CD1c-positive myeloid dendritic cell (primary cell): Measurements from ENCODE around the gene PSD4.

ENCODE experiments used
- DNase-seq: peaks from one replicate; pipeline ENCODE4 v3.0.0-alpha.2; 2016; ENCODE audit errors: extremely low spot score

The PSD4 gene

DNA sequence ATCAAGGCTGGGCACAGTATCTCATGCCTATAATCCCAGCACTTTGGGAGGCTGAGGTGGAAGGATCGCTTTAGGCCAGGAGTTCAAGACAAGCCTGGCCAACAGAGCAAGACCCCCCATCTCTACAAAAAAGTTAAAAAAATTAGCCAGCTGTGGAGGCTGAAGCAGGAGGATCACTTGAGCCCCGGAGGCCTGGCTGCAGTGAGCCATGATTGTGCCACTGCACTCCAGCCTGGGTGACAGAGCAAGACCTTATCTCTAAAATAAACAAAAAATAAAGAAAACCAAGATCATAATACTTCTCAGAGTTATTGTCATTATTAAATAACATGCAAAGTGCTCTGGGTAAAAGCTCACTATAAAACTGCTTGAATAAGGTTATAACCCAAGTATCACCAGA lies 31.5 kb upstream of the PSD4 start:
- no peak for DNase-seq

DNA sequence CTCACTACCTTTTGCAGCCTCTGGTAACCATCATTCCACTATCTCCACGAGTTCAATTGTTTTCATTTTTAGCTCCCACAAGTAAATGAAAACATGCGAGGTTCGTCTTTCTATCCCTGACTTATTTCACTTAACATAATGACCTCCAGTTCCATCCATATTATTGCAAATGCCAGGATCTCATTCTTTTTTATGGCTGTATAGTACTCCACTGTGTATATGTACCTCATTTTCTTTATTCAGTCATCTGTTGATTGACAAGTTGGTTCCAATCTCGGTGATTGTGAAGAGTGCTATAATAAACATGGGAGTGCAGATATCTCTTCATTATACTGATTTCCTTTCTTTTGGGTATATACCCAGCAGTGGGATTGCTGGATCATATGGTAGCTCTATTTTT lies 29.5 kb upstream of the PSD4 start:
- no peak for DNase-seq

DNA sequence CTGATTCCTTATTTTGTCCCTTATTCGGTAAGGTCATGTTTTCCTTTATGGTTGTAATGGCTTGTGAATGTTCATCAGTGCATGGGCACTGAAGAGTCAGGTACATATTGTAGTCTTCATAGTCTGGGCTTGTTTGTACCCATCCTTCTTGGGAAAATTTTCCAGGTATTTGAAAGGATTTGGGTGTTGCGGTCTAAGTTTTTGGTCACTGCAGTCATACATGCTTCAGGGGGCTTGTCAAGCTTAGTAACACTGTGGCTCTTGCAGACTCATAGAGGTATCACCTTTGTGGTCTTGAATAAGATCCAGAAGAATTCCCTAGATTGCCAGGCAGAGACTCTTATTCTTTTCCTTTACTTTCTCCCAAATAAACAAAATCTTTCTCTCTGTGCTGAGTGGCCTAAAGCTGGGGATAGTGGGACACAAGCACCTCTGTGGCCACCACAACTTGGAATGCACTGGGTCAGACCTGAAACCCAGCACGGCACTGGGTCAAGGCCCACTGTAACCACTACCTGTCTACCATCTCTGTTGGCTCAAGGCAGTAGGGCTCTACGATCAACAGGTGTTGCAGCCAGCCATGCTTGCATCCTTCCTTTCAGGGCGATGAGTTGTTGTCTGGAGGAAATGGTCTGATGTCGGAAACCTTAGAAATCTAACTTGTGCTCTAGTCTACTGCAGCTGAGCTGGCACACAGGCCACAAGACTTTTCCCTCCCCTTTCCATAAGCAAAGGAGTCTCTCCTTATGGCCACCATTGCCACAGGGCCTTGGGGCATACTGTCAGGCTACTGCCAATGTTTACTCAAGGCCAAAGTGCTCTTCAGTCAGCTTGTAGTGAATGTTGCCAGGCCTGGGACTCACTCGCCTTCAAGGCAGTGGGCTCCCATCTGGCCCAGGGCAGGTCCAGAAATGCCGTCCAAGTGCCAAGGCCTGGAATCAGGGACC lies 24.9 kb upstream of the PSD4 start:
- no peak for DNase-seq

GRCh38 chr2:113149553-113150257 lies 24.1 kb upstream of the PSD4 start:
- DNase-seq, result no peak

DNA sequence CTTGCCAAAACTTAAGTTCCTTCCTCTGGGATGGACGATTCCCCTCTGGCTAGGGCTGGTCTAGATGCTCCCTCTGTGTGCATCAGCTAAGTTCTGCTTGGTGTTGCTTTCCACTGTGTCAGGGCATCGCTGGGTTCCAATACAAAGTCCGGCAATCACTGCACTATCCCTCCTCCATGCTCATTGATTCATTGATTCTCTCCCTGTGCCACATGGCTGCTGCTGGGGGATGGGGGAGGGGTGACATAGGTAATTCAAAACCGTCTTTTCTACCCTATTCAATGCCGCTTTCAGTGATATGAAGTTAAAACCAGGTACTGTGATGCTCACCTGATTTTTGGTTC lies 23.5 kb upstream of the PSD4 start:
- no peak for DNase-seq

GRCh38 chr2:113155331-113155730 lies 18.4 kb upstream of the PSD4 start:
- no peak for DNase-seq

DNA sequence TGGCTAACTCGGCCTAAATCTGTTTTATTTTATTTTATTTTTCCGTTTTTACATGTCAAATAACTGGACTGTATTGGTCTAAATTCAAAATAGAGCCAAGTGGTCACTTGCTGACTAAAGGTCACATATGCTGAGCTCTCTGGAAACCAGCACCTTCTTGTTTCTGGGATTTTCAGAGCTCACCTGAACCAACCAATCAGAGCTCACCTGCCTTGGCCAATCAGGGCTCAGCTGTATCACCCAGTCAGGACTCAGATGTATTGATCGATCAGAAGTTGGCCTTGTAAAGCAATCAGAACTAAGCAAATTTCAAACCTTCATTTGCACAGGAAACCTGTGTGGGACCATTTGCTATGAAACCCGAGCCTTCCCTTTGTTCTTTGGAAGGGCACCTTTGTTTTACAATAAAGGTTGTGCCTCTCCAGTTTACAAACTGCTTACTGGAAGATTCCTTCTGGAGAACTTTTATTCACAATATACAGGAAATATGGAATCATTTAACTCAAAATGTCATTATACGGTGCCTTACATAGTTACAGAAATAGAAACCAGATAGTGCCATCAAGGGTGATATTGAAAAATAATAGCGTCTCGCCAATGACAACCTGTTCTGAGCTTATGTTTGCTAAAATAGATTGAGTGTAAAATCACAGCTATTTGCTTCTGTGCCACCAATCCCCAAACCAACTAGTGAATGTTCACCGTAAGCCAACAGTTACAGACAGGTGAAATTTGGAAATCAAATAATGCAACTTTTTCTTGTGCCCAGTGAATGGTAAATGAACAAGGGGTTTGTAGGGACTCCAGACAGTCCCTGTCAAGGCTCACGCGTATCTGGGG lies 17.3 kb upstream of the PSD4 start:
- DNase-seq, result no peak

DNA sequence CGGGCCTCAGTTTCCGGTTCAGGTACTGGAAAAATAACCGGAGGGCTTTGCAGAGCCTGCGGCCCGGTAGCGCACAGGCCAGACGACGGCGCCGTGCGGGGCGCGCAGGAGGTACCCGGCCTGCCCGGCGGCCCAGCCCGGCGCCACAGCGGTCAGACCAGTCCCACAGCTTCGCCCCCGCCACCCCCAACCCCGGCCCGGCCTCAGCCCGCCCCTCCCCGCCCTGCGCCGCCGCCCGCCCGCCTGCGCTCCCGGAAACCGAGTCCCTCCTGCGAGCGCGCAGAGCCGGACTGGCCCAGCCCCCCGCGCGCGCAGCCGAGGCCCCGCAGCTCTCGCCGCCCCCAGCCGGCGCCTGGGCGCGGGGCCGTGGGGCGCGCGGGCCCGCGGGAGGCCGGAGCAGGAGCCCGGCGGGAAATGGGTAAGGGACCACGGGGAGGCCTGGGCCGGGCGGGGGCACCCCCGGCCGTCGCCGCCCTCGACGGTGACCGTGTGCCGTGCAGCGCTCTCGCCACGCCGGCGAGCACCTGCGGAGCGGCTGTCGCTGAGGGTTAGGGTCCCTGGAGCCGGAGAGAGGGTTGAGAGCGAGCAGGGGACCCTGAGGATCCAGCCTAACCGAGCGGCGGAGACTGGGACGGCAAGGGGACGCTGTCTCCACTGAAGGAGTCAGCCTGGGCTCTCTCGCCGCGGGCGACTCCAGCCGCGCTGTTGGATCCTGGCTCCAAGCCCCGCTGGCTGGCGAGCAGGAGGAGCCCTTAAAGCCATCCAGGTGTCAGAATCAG lies 16.5 kb upstream of the PSD4 start:
- DNase-seq, result peak; percentile 29

GRCh38 chr2:113157897-113158753 lies 15.6 kb upstream of the PSD4 start:
- DNase-seq, result no peak

DNA sequence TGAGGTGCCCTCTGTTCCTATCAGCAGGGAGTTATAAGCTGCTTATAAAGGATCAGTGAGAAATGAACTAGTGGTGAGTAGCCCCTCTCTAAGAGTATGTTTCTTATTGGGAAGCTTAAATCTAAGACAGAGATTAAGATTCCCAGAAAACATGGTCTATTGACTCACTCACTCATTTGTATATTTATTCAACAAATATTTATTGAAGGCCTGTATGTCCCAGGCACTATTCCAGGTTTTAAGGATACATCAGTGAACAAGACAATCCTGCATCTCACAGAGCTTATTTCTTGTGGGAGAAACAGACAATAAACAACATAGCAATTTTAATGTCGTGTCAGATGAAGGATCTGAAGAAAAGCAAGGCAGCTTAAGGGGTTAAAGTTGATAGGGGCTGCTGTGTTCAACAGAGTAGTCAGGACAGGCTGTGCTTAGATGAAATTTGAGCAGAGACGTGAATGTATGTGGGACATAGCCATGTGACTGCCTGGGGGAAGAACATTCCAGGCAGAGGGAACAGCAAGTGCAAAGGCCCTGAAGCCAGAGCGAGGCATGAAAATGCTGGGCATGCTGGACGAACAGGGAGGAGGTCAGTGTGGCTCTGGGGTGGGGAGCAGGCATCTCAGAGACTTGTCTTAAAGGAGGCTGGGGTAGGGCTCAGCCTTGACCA lies 14.8 kb upstream of the PSD4 start:
- DNase-seq, result no peak

GRCh38 chr2:113160248-113160647 lies 13.5 kb upstream of the PSD4 start:
- DNase-seq, result no peak

- no peak for DNase-seq
Measured at GRCh38 chr2:113160962-113161361, 12.8 kb upstream of the PSD4 start.

DNA sequence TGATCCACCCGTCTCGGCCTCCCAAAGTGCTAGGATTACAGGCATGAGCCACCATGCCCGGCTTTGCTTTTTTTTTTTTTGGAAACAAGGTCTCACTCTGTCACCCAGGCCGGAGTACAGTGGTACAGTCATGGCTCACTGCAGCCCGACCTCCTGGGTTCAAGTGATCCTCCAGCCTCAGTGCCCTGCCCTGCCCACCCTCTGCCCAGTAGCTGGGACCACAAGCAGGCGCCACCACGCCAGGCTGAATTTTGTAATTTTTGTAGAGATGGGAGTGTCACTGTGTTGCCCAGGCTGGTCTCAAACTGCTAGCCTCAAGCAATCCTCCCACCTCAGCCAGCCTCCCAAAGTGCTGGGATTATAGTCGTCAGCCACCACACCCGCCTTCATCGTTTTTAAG lies 11.6 kb upstream of the PSD4 start:
- DNase-seq, result no peak

- no peak for DNase-seq
Measured at GRCh38 chr2:113162869-113163268, 10.9 kb upstream of the PSD4 start.

GRCh38 chr2:113164215-113164929 lies 9.4 kb upstream of the PSD4 start:
- no peak for DNase-seq

- no peak for DNase-seq
Measured at GRCh38 chr2:113164930-113165585, 8.7 kb upstream of the PSD4 start.

DNA sequence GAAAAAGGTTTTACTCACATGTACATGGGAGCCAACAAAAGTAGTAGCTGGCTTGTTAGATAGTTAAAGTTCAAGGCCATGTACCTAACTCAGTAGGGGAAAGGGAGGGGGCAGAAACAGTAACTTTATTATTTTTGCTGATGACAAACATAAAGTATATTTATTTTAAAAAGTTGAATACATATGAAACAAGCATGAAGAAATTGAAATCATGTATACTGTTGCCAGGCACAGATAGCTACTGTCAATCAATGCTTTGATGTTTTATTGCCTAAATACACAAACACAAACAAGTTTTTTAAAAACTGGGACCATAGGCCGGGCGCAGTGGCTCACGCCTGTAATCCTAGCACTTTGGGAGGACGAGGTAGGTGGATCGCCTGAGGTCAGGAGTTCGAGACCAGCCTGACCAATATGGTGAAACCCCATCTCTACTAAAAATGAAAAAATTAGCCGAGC lies 7.6 kb upstream of the PSD4 start:
- no peak for DNase-seq

DNA sequence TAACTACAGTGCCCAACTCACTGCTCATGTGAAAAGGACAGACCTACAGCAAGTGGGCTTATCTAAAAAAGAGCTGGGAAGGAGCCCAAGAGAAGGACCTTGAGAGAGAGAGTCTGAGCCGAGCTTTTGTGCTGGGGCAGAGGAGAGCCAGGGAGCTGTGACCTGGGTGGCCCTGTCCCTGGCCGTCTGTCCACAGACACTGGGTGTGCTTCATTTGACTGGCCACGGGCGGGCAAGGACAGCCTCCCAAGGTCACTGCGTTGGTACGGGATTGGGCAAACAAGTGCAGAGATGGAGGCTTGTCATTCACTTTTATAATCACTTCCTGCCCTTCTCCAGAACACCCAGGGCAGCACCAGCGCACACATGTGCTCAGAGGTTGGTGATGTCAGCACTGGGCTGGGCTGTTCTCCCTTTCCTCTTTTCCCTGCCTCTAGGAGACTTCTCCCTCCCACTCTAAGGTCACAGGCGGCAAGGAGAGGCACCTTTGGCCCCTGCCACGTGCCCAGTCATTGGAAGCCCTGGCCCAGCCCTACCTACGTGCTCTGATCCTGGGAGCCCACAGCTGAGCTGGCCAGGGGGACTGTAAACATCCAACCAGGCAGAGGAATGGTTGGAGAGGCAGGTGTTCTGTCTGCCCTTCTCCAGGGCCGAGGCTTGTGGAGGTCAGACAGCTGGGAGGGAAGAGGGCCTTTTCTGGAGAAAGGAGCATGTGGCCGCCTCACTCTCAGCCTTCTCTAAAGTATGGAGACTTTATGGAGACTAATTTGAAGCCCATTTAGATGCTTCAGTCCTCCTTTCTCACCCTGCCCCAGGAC lies 6.4 kb upstream of the PSD4 start:
- peak; percentile 82 for DNase-seq
